Calu3 (cell line): ENCODE measurements around the gene CLTB. TPM values are rescaled to one million over a fixed set of nuclear protein-coding genes. Genes with fewer than 3 reads are reported as not detected.
"Not testable (repeated sequence)": the region's sequence is repeated elsewhere in the genome, so short reads cannot be mapped to it uniquely, and the experiment has no call there.

Experiments
- BruUV-seq: library from RNA; stranded (reverse); fragments of 400-500 nt; replicated peaks from 2 replicates; lab custom pipeline; 2021; lab: Mats Ljungman, UMichigan
- CTCF ChIA-PET: fragments of 300-600 bp; sonication (Branson Sonifier 250); formaldehyde crosslinking; loops from one replicate; lab custom pipeline; 2022; ENCODE audit warnings: antibody characterized with exemption; lab: Charles Lee
- DNase-seq: peaks from one replicate; pipeline ENCODE4 v3.0.0; 2022
- H3K27ac Mint-ChIP-seq: one replicate; pipeline ENCODE4 v1.8.0; 2022; ENCODE audit warnings: mixed read lengths; ENCODE audit not compliant: unreplicated experiment
- H3K27me3 Mint-ChIP-seq: one replicate; pipeline ENCODE4 v1.8.0; 2022; ENCODE audit warnings: mixed read lengths; ENCODE audit not compliant: unreplicated experiment
- H3K36me3 Mint-ChIP-seq: one replicate; pipeline ENCODE4 v1.8.0; 2022; ENCODE audit warnings: mild to moderate bottlenecking, moderate library complexity, mixed read lengths; ENCODE audit not compliant: insufficient read depth, unreplicated experiment
- H3K4me1 Mint-ChIP-seq: one replicate; pipeline ENCODE4 v1.8.0; 2022; ENCODE audit warnings: mild to moderate bottlenecking, low read depth, mixed read lengths; ENCODE audit not compliant: unreplicated experiment
- H3K4me3 Mint-ChIP-seq: one replicate; pipeline ENCODE4 v1.8.0; 2022; ENCODE audit warnings: mild to moderate bottlenecking, low read depth, moderate library complexity, mixed read lengths; ENCODE audit not compliant: unreplicated experiment
- H3K9me3 Mint-ChIP-seq: one replicate; pipeline ENCODE4 v1.8.0; 2022; ENCODE audit warnings: low read depth, mixed read lengths; ENCODE audit not compliant: unreplicated experiment
- intact Hi-C: fragments of 100-400 bp; cut with micrococcal nuclease; formaldehyde crosslinking; loops from one replicate; pipeline ENCODE4 v1.10.0; 2022; ENCODE audit not compliant: unreplicated experiment
- total RNA-seq: library from RNA; stranded (reverse); gene quantifications from 2 replicates; pipeline ENCODE4 v1.2.3, GENCODE V29; 2022
- TF ChIP-seq, protein P1 (sequence below): fragments of 200-600 bp; IDR thresholded peaks from one replicate; pipeline ENCODE4 v1.8.0; 2022; ENCODE audit warnings: antibody characterized with exemption; ENCODE audit not compliant: unreplicated experiment

The CLTB gene
- total RNA-seq, 1 experiment from 2014 or later = 116 TPM

DNA sequence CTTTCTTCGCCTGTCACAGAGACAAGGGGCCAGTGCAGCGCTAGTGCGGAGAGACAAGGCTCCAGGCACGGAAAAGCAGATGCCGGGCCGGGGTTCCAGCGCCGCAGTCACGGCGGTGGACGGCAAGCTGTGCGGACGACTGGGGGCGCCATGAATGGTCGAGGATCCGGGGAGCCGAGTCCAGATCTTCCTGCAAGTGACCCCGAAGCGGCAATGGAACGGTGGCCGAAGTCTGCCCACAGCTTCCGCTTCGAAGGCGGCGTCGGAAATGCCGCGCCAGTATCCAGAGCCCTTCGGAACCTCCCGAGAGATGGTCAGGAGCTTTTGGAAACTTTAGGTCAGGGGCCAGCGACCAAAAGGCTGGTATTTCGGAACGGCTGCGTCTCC, 31.2 kb upstream of the CLTB start:
- Mint-ChIP-seq H3K9me3 (no peaks in the 10 kb centered on the region), H3K27me3 (no peaks in the 10 kb centered on the region), H3K4me3 (peak overlapping the region; percentile 83), H3K4me1 (peaks cover 21% of the 10 kb centered on the region), H3K27ac (peak overlapping the region; percentile 89), H3K36me3 (peaks cover 50% of the 10 kb centered on the region)
- CTCF ChIA-PET = interaction anchor here (0.6 to 3.1 kb wide), 15 partner anchors 9 to 718 kb away, joined by 3 to 31 read pairs (median 3); partner anchors contain the start of genes CDHR2, CLTB, HIGD2A and NOP16
- intact Hi-C loops = no loop called here
- TF ChIP-seq, protein P1, sequence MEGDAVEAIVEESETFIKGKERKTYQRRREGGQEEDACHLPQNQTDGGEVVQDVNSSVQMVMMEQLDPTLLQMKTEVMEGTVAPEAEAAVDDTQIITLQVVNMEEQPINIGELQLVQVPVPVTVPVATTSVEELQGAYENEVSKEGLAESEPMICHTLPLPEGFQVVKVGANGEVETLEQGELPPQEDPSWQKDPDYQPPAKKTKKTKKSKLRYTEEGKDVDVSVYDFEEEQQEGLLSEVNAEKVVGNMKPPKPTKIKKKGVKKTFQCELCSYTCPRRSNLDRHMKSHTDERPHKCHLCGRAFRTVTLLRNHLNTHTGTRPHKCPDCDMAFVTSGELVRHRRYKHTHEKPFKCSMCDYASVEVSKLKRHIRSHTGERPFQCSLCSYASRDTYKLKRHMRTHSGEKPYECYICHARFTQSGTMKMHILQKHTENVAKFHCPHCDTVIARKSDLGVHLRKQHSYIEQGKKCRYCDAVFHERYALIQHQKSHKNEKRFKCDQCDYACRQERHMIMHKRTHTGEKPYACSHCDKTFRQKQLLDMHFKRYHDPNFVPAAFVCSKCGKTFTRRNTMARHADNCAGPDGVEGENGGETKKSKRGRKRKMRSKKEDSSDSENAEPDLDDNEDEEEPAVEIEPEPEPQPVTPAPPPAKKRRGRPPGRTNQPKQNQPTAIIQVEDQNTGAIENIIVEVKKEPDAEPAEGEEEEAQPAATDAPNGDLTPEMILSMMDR = no peak
- DNase-seq = no peak
- TSS peak; percentile 95 for BruUV-seq

DNA sequence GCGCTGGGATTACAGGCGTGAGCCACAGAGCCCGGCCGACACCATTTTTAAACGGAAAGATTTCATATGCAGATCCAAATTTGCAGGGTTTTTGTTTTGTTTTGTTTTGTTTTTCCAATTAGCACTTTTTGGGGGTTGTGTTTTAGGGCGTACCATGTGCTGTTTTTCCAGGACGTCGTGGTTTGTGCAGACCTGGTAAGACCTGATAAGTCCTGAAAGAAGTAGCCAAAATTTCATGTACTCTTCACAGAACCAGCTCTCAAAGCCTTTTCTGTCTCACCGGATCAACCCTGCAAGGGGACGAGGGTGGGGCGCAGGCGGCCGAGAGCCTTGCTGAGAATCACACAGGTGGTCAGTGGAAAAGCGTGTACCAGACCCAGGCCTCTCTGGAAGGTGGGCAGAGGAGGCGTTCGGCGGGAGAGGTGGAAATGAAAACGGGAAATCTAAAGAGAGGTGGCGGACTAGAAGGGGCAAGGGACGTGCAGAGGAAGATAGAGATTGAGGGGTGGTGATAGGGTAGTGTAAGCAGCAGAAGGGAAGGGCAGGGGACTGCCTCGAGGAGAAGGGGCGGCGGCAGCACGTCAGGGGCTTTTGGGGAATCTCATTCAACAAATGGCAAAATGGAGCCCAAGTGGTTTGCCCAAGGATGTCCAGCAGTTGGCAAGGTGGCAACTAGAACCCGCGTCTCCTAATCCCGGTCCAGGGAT, 30.7 kb upstream of the CLTB start:
- H3K27me3 Mint-ChIP-seq = no peaks in the 10 kb centered on the region
- peak overlapping the region; percentile 83 for H3K4me3 Mint-ChIP-seq
- H3K9me3 Mint-ChIP-seq = no peaks in the 10 kb centered on the region
- H3K4me1 Mint-ChIP-seq = peaks cover 18% of the 10 kb centered on the region
- H3K27ac Mint-ChIP-seq = peak overlapping the region; percentile 89
- BruUV-seq = no TSS peak
- DNase-seq = peak; percentile 31
- intact Hi-C loops = no loop called here
- peaks cover 45% of the 10 kb centered on the region for H3K36me3 Mint-ChIP-seq
- CTCF ChIA-PET = interaction anchor here (0.6 to 3.1 kb wide), 14 partner anchors 8 to 102 kb away, joined by 3 to 31 read pairs (median 4); partner anchors contain the start of genes CDHR2, CLTB, HIGD2A and NOP16
- TF ChIP-seq, protein P1 = no peak

DNA sequence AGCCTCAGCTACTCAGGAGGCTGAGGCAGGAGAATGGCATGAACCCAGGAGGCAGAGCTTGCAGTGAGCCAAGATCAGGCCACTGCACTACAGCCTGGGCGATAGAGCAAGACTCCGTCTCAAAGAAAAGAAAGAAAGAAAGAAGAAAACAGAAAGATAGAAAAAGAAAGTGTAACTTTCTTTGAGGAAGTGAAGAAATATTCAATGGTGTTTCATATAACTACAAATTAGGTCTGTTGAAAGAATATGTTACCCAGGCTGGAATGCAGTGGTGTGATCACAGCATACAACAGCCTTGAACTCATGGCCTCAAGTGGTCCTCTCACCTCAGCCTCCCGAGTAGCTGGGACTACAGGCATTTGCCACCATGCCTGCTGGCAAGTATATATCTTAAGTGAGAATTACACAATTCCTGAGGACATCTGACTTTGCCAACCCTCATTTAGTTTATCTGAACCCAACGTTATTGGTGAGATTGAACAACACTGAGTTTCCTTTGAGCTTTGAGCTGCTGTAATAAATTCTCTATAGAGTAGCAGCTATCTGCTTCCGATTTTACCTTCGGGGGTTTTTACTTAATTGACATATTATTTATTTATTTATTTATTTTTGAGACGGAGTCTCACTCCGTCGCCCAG, 29.8 kb upstream of the CLTB start:
- peaks cover 24% of the 10 kb centered on the region for H3K4me1 Mint-ChIP-seq
- intact Hi-C loops = no loop called here
- no peak overlapping the region for H3K27ac Mint-ChIP-seq
- TF ChIP-seq, protein P1 = no peak
- no TSS peak for BruUV-seq
- no peaks in the 10 kb centered on the region for H3K27me3 Mint-ChIP-seq
- peaks cover 42% of the 10 kb centered on the region for H3K36me3 Mint-ChIP-seq
- no peaks in the 10 kb centered on the region for H3K9me3 Mint-ChIP-seq
- peak overlapping the region; percentile 83 for H3K4me3 Mint-ChIP-seq
- CTCF ChIA-PET = interaction anchor here (0.6 to 3.1 kb wide), 2 partner anchors 29 to 91 kb away, joined by 12 to 31 read pairs; partner anchors contain the start of gene CLTB
- no peak for DNase-seq

DNA sequence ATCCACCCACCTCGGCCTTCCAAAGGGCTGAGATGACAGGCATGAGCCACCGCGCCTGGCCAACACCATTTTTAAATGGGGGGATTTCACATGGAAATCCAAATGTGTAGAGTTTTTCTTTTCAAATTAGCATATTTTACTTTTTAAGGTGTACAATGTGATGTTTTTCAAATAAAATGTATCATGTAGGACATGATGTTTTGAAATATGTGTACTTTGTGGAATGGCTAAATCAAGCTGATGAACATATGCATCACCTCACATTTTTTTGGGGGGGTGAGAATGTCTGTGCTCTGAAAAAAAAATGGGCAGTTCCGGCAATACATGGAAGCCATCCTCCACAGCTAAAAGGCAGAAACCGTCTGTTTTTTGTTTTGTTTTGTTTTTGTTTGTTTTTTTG, 28.4 kb upstream of the CLTB start:
- H3K4me1 Mint-ChIP-seq = peaks cover 17% of the 10 kb centered on the region
- no peaks in the 10 kb centered on the region for H3K27me3 Mint-ChIP-seq
- no peak for DNase-seq
- CTCF ChIA-PET = no interaction called here
- no TSS peak for BruUV-seq
- H3K4me3 Mint-ChIP-seq = no peak overlapping the region
- peaks cover 29% of the 10 kb centered on the region for H3K36me3 Mint-ChIP-seq
- TF ChIP-seq, protein P1 = no peak
- intact Hi-C loops = no loop called here
- H3K27ac Mint-ChIP-seq = no peak overlapping the region
- H3K9me3 Mint-ChIP-seq = no peaks in the 10 kb centered on the region

DNA sequence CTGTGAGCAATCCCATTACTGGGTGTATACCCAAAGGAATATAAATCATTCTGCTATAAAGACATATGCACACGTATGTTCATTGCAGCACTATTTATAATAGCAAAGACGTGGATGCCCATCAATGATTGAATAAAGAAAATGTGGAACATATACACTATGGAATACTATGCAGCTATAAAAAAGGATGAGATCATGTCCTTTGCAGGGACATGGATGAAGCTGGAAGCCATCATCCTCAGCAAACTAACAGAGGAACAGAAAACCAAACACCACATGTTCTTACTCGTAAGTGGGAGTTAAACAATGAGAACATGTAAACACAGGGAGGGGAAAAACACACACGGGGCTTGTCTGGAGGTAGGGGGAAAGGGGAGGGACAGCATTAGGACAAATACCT, 26.6 kb upstream of the CLTB start:
- BruUV-seq, intact Hi-C loops, H3K4me3 Mint-ChIP-seq, H3K9me3 Mint-ChIP-seq, CTCF ChIA-PET, H3K27ac Mint-ChIP-seq, DNase-seq, H3K27me3 Mint-ChIP-seq: not testable (repeated sequence)
- Mint-ChIP-seq H3K4me1 (peaks cover 28% of the 10 kb centered on the region), H3K36me3 (peaks cover 14% of the 10 kb centered on the region)
